Rectal smooth muscle tissue (tissue), 1 donor: ENCODE measurements around the gene DAPK2.
"Not testable (repeated sequence)": the region's sequence is repeated elsewhere in the genome, so short reads cannot be mapped to it uniquely, and the experiment has no call there.

Experiments used
- H3K27ac ChIP-seq: one replicate; pipeline ENCODE4 v1.7.0; 2013; ENCODE audit warnings: low read depth, low read length, inconsistent platforms
- H3K27me3 ChIP-seq: one replicate; pipeline ENCODE4 v1.7.0; 2013; ENCODE audit warnings: low read length; ENCODE audit not compliant: control insufficient read depth, insufficient read depth
- H3K36me3 ChIP-seq: one replicate; pipeline ENCODE4 v1.7.0; 2013; ENCODE audit warnings: low read length; ENCODE audit not compliant: control insufficient read depth, insufficient read depth
- H3K4me1 ChIP-seq: one replicate; pipeline ENCODE4 v1.7.0; 2013; ENCODE audit warnings: low read length; ENCODE audit not compliant: control insufficient read depth, insufficient read depth
- H3K4me3 ChIP-seq: one replicate; pipeline ENCODE4 v1.7.0; 2013; ENCODE audit warnings: low read length
- H3K9ac ChIP-seq: one replicate; pipeline ENCODE4 v1.7.0; 2013; ENCODE audit warnings: low read length

The DAPK2 gene

DNA sequence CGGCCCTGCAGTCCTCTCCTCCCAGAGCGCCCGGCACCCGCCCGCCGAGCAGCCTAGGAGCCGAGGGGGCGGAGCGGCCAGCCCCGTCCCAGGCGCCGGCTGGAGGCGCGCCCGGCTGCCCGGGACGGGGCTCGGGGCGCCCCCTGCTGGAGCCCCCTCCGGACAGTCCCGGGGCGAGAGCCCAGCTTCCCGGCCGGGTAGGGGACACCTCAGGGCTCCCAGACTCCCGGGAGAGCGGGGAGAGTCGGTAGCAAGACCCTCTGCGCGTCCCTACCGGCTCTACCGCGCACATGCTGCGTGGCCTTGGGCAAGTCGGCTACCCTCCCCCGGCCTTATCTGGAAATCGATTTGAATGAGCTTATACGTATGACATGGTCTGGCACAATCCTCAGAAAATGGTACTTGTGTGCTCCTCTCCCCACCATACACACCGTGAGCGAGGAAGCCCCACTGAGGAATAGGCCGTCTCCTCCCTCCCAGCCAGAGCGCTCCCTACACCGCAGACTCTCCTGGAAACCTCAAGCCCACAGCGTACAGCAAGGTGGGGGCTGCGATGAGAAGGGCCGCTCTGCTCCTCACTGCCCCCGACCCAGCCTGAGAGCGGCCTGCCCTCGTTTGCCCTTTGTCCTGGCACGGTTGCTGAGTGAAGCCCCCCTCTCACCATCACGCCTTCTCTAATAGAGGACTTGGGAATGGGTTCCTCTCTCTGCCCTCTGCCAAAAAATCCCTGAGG, at the start of gene DAPK2:
Gene DAPK2 (minus strand): TSS at position 65 of the 733 bp plus-strand sequence. CDS start 6,224 bp downstream, outside the sequence.
- no peaks in the 10 kb centered on the region for H3K36me3 ChIP-seq
- no peaks in the 10 kb centered on the region for H3K4me1 ChIP-seq
- peak within 1 kb of the TSS; percentile 58 for H3K4me3 ChIP-seq
- no peaks in the 10 kb centered on the region for H3K27me3 ChIP-seq
- H3K27ac ChIP-seq, result no peak within 1 kb of the TSS
- peak within 1 kb of the TSS; percentile 14 for H3K9ac ChIP-seq

DNA sequence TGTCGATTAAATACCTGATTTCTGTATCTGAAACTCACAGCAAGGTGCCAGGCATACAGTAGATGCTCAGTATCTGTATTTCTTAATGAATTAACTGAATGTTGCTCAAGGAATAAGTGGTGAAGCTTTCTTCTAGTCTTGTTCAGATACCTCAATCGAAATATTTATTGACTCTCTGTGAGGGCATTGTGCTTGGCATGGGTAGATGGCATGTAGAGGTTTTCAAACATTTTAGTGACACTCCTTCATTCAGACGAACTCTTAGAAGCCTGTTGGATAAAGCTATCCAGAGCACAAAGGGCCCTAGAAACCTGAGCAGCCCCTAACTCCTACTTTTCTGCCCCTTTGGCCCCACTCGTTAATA, 49.1 kb upstream of the DAPK2 start:
- peaks cover 15% of the 10 kb centered on the region for H3K4me1 ChIP-seq
- peak overlapping the region; percentile 67 for H3K27ac ChIP-seq
- H3K9ac ChIP-seq, result no peak overlapping the region

DNA sequence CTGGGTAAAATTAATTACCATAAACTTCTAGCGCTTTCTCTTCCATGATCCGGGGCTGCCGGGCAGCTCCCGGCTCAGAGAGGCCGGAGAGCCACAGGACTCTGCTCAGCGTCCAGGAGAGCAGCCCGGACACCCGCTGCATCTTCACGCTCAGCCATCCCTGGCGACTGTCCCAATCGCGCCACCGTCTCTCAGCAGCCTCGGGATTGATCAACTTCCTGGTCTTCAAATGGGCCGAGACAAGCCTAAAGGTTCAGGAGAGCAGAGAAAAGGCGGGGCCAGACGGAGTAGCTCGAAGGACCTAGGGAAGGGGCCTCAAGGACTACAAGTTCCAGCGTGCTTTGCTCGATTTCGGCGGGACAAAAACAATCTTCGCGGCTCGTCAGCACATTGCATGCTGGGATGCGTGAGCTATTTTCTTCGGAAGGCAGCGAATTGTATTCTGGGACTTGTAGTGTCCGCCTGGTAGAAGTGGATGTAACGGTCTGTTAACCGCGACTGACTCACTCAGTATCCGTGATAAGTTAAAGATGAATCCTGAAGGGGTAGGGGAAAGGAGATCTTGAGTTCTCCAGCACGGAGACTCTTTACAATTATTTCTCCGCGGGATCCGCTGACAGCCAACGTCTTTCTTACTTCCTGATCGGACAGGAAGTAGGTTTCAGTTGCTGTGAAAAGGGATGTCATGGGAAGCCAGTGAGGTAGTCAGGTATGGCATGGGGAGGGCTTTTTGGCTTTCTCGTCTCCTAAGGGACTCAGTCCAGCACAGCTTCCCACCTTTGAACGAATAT, 47.5 kb upstream of the DAPK2 start, which contains the start of gene CIAO2A:
Gene CIAO2A (minus strand): TSS at position 212 of the 791 bp plus-strand sequence. CDS start 70 bp downstream, at position 142.
- H3K4me3 ChIP-seq, result peak within 1 kb of the TSS; percentile 85
- no peaks in the 10 kb centered on the region for H3K36me3 ChIP-seq
- peaks cover 15% of the 10 kb centered on the region for H3K4me1 ChIP-seq
- H3K27me3 ChIP-seq, result no peaks in the 10 kb centered on the region
- H3K27ac ChIP-seq, result peak within 1 kb of the TSS; percentile 94
- peak within 1 kb of the TSS; percentile 47 for H3K9ac ChIP-seq

More for the DNA sequence above, 49.1 kb upstream of the DAPK2 start:
- peak overlapping the region; percentile 27 for H3K4me3 ChIP-seq
- no peaks in the 10 kb centered on the region for H3K36me3 ChIP-seq
- no peaks in the 10 kb centered on the region for H3K27me3 ChIP-seq

DNA sequence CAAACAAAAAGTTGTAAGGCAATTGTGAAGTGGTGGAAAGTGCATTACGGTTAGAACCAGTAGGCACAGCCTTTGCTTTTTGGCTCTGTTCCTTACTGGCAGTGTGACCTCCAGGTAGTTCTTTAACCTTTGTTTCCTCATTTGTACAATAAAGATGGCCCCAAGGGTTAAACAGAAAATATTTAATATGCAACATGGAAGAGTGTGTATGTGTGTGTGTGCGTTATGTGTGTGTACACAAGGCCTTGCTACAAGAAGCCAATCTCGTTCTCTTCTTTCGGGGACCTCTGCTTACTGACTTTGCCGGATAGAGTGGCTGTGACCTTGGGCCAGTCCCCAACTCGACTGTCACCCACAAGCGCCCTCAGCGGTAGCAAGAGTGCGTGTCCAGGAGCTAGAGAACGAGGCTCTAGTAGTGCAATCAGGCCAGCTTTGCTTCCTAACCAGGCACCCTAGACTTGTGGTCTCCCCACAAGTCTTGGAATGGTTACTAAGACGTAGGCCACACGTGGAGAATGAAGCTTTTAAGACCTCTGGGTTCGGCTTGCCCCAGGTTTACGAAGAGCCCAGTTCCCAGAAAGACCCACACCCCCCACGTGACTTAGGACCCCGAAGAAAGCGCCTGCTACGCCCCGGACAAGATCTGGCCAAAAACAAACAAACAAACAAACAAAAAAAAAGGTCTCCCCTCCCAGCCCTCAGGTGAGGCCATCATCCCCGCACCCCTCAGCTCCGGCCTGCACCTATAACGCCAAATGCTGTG, 46.8 kb upstream of the DAPK2 start:
- Histone ChIP-seq H3K36me3 (peaks cover 2% of the 10 kb centered on the region), H3K27ac (peak overlapping the region; percentile 94), H3K4me1 (peaks cover 15% of the 10 kb centered on the region), H3K4me3 (peak overlapping the region; percentile 85), H3K27me3 (no peaks in the 10 kb centered on the region), H3K9ac (peak overlapping the region; percentile 47)

DNA sequence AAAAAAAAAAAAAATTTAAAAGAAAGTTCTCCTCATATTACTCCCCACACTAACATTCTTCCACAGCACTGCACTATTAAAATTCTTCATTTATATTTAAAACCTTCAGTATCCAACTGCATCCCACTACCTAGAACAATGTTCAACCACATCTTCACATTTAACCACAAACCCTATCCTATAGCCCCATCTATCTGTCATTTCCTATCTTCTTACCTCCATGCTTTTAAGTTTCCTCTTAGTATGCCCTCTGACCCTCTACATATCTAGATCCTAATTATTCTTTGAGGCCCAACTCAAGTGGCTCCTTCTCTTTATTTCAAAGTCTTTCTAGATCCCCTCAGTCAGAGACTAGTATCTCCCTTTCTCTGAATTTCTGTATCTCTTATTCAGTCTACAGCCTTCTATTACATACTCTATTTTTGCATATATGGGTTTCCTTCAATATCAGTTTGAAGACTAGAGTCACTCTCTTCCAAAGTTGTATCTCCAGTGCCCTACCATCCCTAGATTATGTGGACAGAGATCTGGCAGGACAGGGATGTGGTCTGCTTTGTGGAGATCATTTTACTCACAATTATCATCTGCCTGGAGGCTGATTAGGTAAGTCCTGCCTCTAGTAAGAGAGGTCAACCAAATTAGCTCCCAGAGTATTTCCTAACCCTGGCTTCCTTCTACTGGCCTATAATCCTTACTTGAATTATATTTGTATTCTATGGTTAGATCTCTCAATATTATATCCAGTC, 46.0 kb upstream of the DAPK2 start:
- H3K27ac ChIP-seq, result no peak overlapping the region
- no peak overlapping the region for H3K4me3 ChIP-seq
- H3K9ac ChIP-seq, result no peak overlapping the region
- peaks cover 4% of the 10 kb centered on the region for H3K36me3 ChIP-seq
- H3K4me1 ChIP-seq, result peaks cover 12% of the 10 kb centered on the region
- H3K27me3 ChIP-seq, result no peaks in the 10 kb centered on the region

DNA sequence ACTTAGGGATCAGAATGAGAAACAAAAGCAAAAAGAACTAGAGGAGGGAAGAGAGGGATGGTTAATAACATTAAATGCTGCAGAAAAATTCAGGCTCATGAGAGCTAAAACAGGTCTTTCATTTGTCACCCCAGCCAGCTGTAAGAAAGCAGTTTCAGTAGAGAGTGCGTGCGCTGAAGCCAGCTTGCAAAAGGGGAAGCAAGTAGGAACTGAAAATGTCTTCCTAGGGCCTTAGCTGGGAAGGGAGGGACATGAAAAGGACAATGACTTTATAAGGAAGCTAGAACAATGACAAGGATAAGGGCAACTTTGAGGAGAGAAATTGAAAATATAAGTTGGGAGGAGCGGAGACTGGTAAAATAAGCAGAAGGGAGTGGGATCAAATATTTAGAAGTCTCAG, 44.2 kb upstream of the DAPK2 start:
- Histone ChIP-seq H3K27me3 (no peaks in the 10 kb centered on the region), H3K36me3 (peaks cover 4% of the 10 kb centered on the region), H3K9ac (no peak overlapping the region), H3K27ac (no peak overlapping the region), H3K4me3 (no peak overlapping the region), H3K4me1 (peaks cover 9% of the 10 kb centered on the region)

DNA sequence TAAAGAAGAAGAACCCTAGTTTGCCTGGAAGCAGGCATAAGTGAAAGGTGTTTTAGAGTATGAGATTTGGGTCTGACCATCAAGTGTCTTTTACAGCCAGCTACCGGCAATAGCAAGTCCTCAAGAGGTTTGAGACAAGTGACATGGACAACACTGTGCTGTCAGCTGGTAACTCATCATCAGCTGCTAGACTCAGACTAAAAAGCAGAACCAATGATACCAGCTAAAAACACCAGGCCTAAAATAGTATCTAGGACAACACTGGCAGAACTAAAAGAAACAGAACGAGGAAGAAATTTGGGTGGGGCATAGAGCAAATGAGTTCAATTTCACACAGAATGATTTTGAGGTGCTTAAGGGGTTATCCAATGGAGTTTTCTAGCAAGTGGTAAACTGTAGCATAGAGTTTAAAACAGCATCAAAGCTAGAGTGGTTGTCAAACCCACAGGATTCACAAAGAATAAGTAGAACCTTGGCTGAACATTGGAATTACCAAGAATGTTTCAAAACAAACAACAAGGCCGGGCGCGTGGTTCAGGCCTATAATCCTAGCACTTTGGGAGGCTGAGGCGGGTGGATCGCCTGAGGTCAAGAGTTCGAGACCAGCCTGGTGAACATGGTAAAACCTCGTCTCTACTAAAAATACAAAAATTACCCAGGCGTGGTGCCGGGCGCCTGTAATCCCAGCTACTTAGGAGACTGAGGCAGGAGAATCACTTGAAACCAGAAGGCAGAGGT, 43.4 kb upstream of the DAPK2 start:
- Histone ChIP-seq H3K4me1 (peaks cover 5% of the 10 kb centered on the region), H3K27me3 (no peaks in the 10 kb centered on the region), H3K36me3 (peaks cover 4% of the 10 kb centered on the region), H3K4me3 (no peak overlapping the region), H3K27ac (no peak overlapping the region), H3K9ac (no peak overlapping the region)

DNA sequence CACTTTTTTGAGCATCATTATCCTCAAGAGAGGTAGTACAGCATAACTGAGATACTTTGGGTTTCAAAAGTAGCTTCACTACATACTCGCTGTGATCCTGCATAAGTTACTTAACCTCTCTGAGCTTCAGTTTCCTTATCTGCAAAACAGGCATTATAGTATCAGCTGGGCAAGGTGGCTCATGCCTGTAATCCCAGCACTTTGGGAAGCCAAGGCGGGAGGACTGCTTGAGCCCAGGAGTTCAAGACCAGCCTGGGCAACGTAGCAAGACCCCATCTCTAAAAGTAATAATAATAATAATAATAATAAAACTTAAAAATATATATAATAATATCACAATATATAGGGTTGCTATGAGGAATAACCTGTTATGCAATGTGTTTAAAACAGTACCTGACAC, 36.5 kb upstream of the DAPK2 start:
- Histone ChIP-seq H3K4me3 (no peak overlapping the region), H3K36me3 (peaks cover 4% of the 10 kb centered on the region), H3K27ac (no peak overlapping the region), H3K9ac (no peak overlapping the region), H3K27me3 (no peaks in the 10 kb centered on the region), H3K4me1 (no peaks in the 10 kb centered on the region)

DNA sequence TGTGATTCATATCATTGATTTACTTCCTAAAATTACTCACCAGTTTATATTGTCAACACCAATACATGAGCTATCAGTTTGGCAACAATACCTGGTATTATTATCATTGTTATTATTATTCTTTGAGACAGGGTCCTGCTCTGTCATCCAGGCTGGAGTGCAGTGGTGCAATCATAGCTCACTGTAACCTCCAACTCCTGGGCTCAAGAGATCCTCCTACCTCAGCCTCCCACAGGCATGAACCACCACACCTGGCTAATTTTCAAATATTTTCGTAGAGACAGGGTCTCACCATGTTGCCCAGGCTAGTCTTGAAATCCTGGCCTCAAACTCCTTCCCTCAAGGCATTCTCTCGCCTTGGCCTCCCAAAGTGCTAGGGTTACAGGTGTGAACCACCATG, 27.2 kb upstream of the DAPK2 start:
- H3K9ac ChIP-seq, H3K27ac ChIP-seq, H3K4me3 ChIP-seq, H3K27me3 ChIP-seq, H3K36me3 ChIP-seq: not testable (repeated sequence)
- H3K4me1 ChIP-seq, result peaks cover 12% of the 10 kb centered on the region

DNA sequence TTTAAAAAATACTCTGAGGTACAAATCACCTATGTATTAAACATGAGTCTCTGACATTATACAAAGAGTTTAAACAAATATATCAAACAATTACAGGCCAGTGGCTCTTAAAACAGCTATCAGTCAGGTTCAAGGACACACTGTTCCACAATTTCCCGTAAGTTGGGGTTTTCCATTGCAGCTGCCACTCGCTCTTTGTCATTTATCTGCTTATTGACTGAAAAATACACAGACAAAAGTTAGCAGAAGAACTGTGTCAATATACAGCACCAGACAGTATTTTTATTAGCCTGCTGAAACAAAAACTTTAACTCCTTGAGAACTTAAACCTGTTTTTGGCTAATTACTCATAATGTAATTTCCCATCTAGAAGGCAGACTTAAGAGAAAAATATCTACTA, 26.5 kb upstream of the DAPK2 start:
- Histone ChIP-seq H3K36me3 (peaks cover 7% of the 10 kb centered on the region), H3K9ac (no peak overlapping the region), H3K4me3 (no peak overlapping the region), H3K4me1 (peaks cover 12% of the 10 kb centered on the region), H3K27me3 (no peaks in the 10 kb centered on the region), H3K27ac (no peak overlapping the region)

DNA sequence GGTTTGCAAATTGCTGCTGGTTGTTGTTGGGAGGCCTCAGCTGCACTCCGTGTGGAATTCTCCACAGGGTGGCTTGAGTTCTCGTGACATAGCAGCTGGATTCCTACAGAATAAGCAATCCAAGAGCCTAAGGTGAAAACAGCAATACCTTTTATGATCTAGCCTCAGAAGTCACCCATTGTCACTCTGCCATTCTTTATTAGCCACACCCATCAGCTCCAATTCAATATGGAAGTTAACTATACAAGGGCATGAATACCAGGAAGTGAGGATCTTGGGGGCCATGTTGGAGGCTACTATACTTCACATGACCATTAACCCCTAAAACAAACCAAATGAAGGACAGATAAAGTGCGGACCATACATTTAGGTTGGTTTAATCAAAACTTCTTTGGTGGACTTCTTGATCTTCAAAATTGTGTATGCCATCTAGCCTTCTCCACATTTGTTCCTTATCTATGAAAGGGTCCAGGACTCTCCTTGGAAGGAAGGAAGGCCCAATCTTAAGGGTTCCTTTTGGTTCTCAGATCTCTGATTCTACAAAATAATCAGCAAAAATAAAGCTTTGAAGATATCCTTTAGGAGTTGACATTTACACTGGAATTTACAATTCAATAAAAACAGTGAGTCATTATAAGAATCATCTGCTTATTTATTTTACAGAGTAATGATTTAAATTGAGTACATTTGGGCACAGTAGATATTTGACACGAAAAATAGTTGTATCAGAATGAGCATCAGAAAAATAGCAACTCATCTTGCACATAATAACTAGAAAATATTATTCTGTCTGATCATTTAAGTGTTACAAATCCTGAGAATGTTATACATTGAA, 25.9 kb upstream of the DAPK2 start:
- no peak overlapping the region for H3K4me3 ChIP-seq
- H3K27ac ChIP-seq, result peak overlapping the region; percentile 69
- peaks cover 12% of the 10 kb centered on the region for H3K4me1 ChIP-seq
- no peaks in the 10 kb centered on the region for H3K27me3 ChIP-seq
- no peak overlapping the region for H3K9ac ChIP-seq
- H3K36me3 ChIP-seq, result peaks cover 7% of the 10 kb centered on the region
